ENCODE data around the gene DNTTIP2.

The DNTTIP2 gene

GRCh38 chr1:93882269-93882668 is 3.3 kb upstream of the DNTTIP2 start:
- H3K36me3 ChIP-seq (ENCODE audit: control insufficient read depth, insufficient read depth, low read length) = peaks cover 3% of the 10 kb centered on the region
- H3K27me3 ChIP-seq (replicated peaks; ENCODE audit: control insufficient read depth, insufficient read depth, low read length) = no peaks in the 10 kb centered on the region
- no peak overlapping the region for H3K4me3 ChIP-seq (replicated peaks; ENCODE audit: low read depth, low read length)
- no peak for DNase-seq (ENCODE audit: extremely low read depth, insufficient read length)
- TF ChIP-seq CTCF (IDR thresholded peaks at IDR 0.05; ENCODE audit: insufficient read depth, low read length, poor library complexity, severe bottlenecking) = no peak

GRCh38 chr1:93880731-93881130 is 1.7 kb upstream of the DNTTIP2 start:
- DNase-seq (ENCODE audit: extremely low read depth, insufficient read length) = no peak
- Histone ChIP-seq H3K4me3 (replicated peaks; ENCODE audit: low read depth, low read length) (no peak overlapping the region), H3K27me3 (replicated peaks; ENCODE audit: control insufficient read depth, insufficient read depth, low read length) (no peaks in the 10 kb centered on the region), H3K36me3 (ENCODE audit: control insufficient read depth, insufficient read depth, low read length) (peaks cover 3% of the 10 kb centered on the region)
- TF ChIP-seq CTCF (IDR thresholded peaks at IDR 0.05; ENCODE audit: insufficient read depth, low read length, poor library complexity, severe bottlenecking) = no peak

GRCh38 chr1:93878501-93878888 is 511 bp downstream of the DNTTIP2 start:
- peak; percentile 48 for DNase-seq (ENCODE audit: extremely low read depth, insufficient read length)
- Histone ChIP-seq H3K27me3 (replicated peaks; ENCODE audit: control insufficient read depth, insufficient read depth, low read length) (no peaks in the 10 kb centered on the region), H3K36me3 (ENCODE audit: control insufficient read depth, insufficient read depth, low read length) (peaks cover 7% of the 10 kb centered on the region), H3K4me3 (replicated peaks; ENCODE audit: low read depth, low read length) (peak overlapping the region; percentile 98)
- no peak for TF ChIP-seq CTCF (IDR thresholded peaks at IDR 0.05; ENCODE audit: insufficient read depth, low read length, poor library complexity, severe bottlenecking)

DNA sequence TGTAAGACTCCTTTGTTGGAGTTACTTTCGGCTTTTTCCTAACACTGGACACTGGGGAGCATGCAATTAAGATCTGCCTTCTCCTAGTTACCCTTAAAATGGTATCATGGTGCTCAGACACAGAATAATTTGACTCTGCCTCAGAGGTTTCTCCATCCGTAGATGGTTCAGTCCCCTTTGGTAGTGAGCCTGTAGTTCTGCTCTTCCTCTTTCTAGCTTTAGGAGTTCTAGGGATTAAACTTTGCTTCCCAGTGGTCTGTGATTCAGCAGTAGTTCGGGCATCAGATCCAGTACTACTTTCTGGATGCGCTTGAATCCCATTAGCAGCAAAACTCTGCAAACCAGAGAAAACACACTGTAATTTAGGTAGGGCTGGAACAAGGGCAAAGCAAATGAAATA is 1.5 kb downstream of the DNTTIP2 start:
- H3K4me3 ChIP-seq (replicated peaks; ENCODE audit: low read depth, low read length) = no peak overlapping the region
- H3K27me3 ChIP-seq (replicated peaks; ENCODE audit: control insufficient read depth, insufficient read depth, low read length) = no peaks in the 10 kb centered on the region
- H3K36me3 ChIP-seq (ENCODE audit: control insufficient read depth, insufficient read depth, low read length) = peaks cover 11% of the 10 kb centered on the region
- no peak for DNase-seq (ENCODE audit: extremely low read depth, insufficient read length)
- TF ChIP-seq CTCF (IDR thresholded peaks at IDR 0.05; ENCODE audit: insufficient read depth, low read length, poor library complexity, severe bottlenecking) = no peak

DNA sequence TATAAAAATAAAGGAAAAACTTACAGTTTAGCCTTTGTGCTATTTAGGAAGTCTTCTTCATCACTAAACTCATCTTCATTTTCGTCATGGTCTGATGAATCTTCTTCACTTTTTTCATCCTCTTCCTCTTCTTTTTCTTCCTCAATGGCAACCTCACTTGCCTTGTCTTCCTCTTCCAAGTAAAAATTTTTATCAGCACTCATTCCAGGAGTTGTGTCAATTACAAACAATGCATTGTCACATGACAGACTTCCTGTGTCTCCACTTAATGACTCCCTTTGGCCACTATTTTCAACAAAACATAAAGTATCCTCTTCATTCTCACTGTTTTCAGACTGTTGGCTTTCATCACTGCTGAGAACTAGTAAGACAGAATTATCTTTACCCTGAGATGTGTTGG is 2.8 kb downstream of the DNTTIP2 start:
- Histone ChIP-seq H3K4me3 (replicated peaks; ENCODE audit: low read depth, low read length) (no peak overlapping the region), H3K27me3 (replicated peaks; ENCODE audit: control insufficient read depth, insufficient read depth, low read length) (no peaks in the 10 kb centered on the region), H3K36me3 (ENCODE audit: control insufficient read depth, insufficient read depth, low read length) (peaks cover 15% of the 10 kb centered on the region)
- DNase-seq (ENCODE audit: extremely low read depth, insufficient read length) = no peak
- no peak for TF ChIP-seq CTCF (IDR thresholded peaks at IDR 0.05; ENCODE audit: insufficient read depth, low read length, poor library complexity, severe bottlenecking)

DNA sequence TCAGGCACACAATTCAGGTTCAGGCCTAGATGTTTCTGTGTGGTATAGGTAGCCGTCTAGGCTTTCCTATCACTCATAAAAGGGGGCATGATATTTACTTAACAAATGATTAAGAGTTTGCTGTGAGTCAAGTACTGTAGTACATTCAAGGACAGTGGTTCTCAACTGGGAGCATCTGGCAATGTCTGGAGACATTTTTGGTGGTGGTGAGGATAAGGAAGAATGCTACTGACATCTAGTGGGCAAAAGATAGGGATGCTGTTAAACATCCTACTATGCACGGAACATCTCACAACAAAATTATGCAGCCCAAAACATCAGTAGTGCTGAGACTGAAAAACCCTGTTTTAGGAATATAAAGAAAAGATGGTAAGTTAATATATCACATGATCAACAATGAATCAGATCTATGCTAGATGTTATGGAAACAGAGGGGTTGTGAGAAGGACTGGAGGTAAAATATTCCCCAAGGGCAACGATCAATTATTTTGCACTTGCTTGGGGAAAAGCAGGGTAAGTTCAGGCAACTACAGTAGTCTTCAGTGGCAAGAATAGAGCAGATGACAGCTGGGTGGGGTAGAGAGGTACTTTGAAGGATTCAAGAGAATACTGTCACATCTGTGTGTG is 4.9 kb downstream of the DNTTIP2 start:
- Histone ChIP-seq H3K36me3 (ENCODE audit: control insufficient read depth, insufficient read depth, low read length) (peaks cover 15% of the 10 kb centered on the region), H3K4me3 (replicated peaks; ENCODE audit: low read depth, low read length) (no peak overlapping the region), H3K27me3 (replicated peaks; ENCODE audit: control insufficient read depth, insufficient read depth, low read length) (no peaks in the 10 kb centered on the region)
- no peak for DNase-seq (ENCODE audit: extremely low read depth, insufficient read length)
- peak; percentile 47 for TF ChIP-seq CTCF (IDR thresholded peaks at IDR 0.05; ENCODE audit: insufficient read depth, low read length, poor library complexity, severe bottlenecking)
